Fibroblast of lung (primary cell): ENCODE results near the gene PRSS21. TPM values are rescaled to one million over a fixed set of nuclear protein-coding genes. Genes with fewer than 3 reads are reported as not detected.

Source experiments
- DNase-seq, 2 donors: peaks; one replicate each; pipeline versions ENCODE4 v3.0.0 to v3.0.0-alpha.2; 2010; ENCODE audit warnings: low read depth in 2 of 2
- H2AFZ ChIP-seq: 2 replicates; pipeline ENCODE4 v1.5.1; 2012; ENCODE audit warnings: low read length, control low read depth, inconsistent platforms
- H3K27ac ChIP-seq: 2 replicates; pipeline ENCODE4 v1.5.1; 2011; ENCODE audit warnings: low read length, control low read depth; ENCODE audit not compliant: insufficient read depth
- H3K27me3 ChIP-seq: 2 replicates; pipeline ENCODE4 v1.5.1; 2011; ENCODE audit warnings: mild to moderate bottlenecking, low read length; ENCODE audit not compliant: control insufficient read depth, insufficient read depth
- H3K36me3 ChIP-seq: 2 replicates; pipeline ENCODE4 v1.5.1; 2011; ENCODE audit warnings: low read length; ENCODE audit not compliant: control insufficient read depth, insufficient read depth
- H3K4me1 ChIP-seq: 2 replicates; pipeline ENCODE4 v1.5.1; 2011; ENCODE audit warnings: low read length; ENCODE audit not compliant: control insufficient read depth, insufficient read depth; ENCODE audit errors: extremely low read depth
- H3K4me2 ChIP-seq: 2 replicates; pipeline ENCODE4 v1.5.1; 2011; ENCODE audit warnings: low read length, control low read depth; ENCODE audit not compliant: insufficient read depth; ENCODE audit errors: extremely low read depth
- H3K4me3 ChIP-seq, 4 experiments: fragments of 200-600 bp in 1 of 4; sonication (generic) in 1 of 4; replicated peaks in 1 of 4; 2 replicates each; pipeline ENCODE4 v1.5.1; 2011 to 2016; ENCODE audit warnings: low read length in 4 of 4, low read depth in 3 of 4, mild to moderate bottlenecking in 3 of 4, control low read depth in 2 of 4, inconsistent platforms in 1 of 4, mixed read lengths in 1 of 4; ENCODE audit not compliant: insufficient read depth in 1 of 4; ENCODE audit errors: control extremely low read depth in 1 of 4
- H3K79me2 ChIP-seq: 2 replicates; pipeline ENCODE4 v1.5.1; 2012; ENCODE audit warnings: mild to moderate bottlenecking, low read length, inconsistent platforms; ENCODE audit not compliant: control insufficient read depth, insufficient read depth
- H3K9ac ChIP-seq: 2 replicates; pipeline ENCODE4 v1.5.1; 2011; ENCODE audit warnings: mild to moderate bottlenecking, low read length, control low read depth; ENCODE audit not compliant: insufficient read depth
- H3K9me3 ChIP-seq: 2 replicates; pipeline ENCODE4 v1.5.1; 2012; ENCODE audit warnings: low read depth, low read length; ENCODE audit not compliant: control insufficient read depth, insufficient read depth
- H4K20me1 ChIP-seq: 2 replicates; pipeline ENCODE4 v1.5.1; 2011; ENCODE audit warnings: low read length; ENCODE audit not compliant: control insufficient read depth, insufficient read depth; ENCODE audit errors: extremely low read depth
- EZH2 ChIP-seq: IDR thresholded peaks from 2 replicates; pipeline ENCODE4 v1.5.1; 2012; ENCODE audit warnings: low read length, control low read depth, mild to moderate bottlenecking; ENCODE audit errors: missing control alignments
- polyA plus RNA-seq, 2 donors: library from polyadenylated mRNA; depleted of rRNA in 1 of 2; stranded (reverse) in 1 of 2; unstranded in 1 of 2; fragments of >200 nt; gene quantifications; 2 replicates each; pipeline ENCODE4 v1.2.1, GENCODE V29; 2011 to 2012; ENCODE audit warnings: missing spikeins in 1 of 2
- total RNA-seq: library from RNA; depleted of rRNA; stranded (reverse); fragments of >200 nt; gene quantifications from 2 replicates; pipeline ENCODE4 v1.2.1, GENCODE V29; 2014
- TF ChIP-seq, protein P1 (sequence below), 2 donors: IDR thresholded peaks in 1 of 2; conservative IDR thresholded peaks in 1 of 2; 1 replicate in 1 of 2; 2 replicates in 1 of 2; pipeline ENCODE4 v1.5.1; 2011 to 2012; ENCODE audit warnings: low read length in 2 of 2, control low read depth in 1 of 2, inconsistent platforms in 1 of 2, low read depth in 1 of 2, mild to moderate bottlenecking in 1 of 2

Gene PRSS21
- total and polyA plus RNA-seq, 2 donors (not counting 1 experiment from before 2014, with no cell fraction given), result 0.17 to 0.22 TPM

- peaks cover 4% of the 10 kb centered on the region for H3K27me3 ChIP-seq
- no peak overlapping the region for H3K4me3 ChIP-seq
- no peak for DNase-seq
- H3K27ac ChIP-seq, result no peak overlapping the region
- TF ChIP-seq EZH2, result no peak
- TF ChIP-seq, protein P1, sequence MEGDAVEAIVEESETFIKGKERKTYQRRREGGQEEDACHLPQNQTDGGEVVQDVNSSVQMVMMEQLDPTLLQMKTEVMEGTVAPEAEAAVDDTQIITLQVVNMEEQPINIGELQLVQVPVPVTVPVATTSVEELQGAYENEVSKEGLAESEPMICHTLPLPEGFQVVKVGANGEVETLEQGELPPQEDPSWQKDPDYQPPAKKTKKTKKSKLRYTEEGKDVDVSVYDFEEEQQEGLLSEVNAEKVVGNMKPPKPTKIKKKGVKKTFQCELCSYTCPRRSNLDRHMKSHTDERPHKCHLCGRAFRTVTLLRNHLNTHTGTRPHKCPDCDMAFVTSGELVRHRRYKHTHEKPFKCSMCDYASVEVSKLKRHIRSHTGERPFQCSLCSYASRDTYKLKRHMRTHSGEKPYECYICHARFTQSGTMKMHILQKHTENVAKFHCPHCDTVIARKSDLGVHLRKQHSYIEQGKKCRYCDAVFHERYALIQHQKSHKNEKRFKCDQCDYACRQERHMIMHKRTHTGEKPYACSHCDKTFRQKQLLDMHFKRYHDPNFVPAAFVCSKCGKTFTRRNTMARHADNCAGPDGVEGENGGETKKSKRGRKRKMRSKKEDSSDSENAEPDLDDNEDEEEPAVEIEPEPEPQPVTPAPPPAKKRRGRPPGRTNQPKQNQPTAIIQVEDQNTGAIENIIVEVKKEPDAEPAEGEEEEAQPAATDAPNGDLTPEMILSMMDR (conservative IDR thresholded peaks at IDR 0.05 in 1 of 2, IDR thresholded peaks at IDR 0.05 in 1 of 2; ENCODE audit: low read depth in 1 of 2, low read length in 2 of 2), result no peak
- H3K4me1 ChIP-seq, result no peaks in the 10 kb centered on the region
- no peak overlapping the region for H3K4me2 ChIP-seq
- no peak overlapping the region for H2AFZ ChIP-seq
- no peaks in the 10 kb centered on the region for H4K20me1 ChIP-seq
- H3K9me3 ChIP-seq, result no peaks in the 10 kb centered on the region
- H3K79me2 ChIP-seq, result no peaks in the 10 kb centered on the region
- no peak overlapping the region for H3K9ac ChIP-seq
- no peaks in the 10 kb centered on the region for H3K36me3 ChIP-seq
Observed at GRCh38 chr16:2828521-2828840, 11.4 kb downstream of the PRSS21 start.

- Histone ChIP-seq H3K9ac (no peak overlapping the region), H3K4me1 (no peaks in the 10 kb centered on the region), H3K4me2 (no peak overlapping the region), H4K20me1 (no peaks in the 10 kb centered on the region), H3K9me3 (no peaks in the 10 kb centered on the region), H3K36me3 (no peaks in the 10 kb centered on the region), H3K27ac (no peak overlapping the region), H3K4me3 (no peak overlapping the region), H2AFZ (no peak overlapping the region), H3K79me2 (no peaks in the 10 kb centered on the region), H3K27me3 (peaks cover 4% of the 10 kb centered on the region)
- TF ChIP-seq, protein P1 (conservative IDR thresholded peaks at IDR 0.05 in 1 of 2, IDR thresholded peaks at IDR 0.05 in 1 of 2; ENCODE audit: low read depth in 1 of 2, low read length in 2 of 2), result no peak
- TF ChIP-seq EZH2, result no peak
- no peak for DNase-seq
Observed at GRCh38 chr16:2828876-2829430, 11.9 kb downstream of the PRSS21 start.

DNA sequence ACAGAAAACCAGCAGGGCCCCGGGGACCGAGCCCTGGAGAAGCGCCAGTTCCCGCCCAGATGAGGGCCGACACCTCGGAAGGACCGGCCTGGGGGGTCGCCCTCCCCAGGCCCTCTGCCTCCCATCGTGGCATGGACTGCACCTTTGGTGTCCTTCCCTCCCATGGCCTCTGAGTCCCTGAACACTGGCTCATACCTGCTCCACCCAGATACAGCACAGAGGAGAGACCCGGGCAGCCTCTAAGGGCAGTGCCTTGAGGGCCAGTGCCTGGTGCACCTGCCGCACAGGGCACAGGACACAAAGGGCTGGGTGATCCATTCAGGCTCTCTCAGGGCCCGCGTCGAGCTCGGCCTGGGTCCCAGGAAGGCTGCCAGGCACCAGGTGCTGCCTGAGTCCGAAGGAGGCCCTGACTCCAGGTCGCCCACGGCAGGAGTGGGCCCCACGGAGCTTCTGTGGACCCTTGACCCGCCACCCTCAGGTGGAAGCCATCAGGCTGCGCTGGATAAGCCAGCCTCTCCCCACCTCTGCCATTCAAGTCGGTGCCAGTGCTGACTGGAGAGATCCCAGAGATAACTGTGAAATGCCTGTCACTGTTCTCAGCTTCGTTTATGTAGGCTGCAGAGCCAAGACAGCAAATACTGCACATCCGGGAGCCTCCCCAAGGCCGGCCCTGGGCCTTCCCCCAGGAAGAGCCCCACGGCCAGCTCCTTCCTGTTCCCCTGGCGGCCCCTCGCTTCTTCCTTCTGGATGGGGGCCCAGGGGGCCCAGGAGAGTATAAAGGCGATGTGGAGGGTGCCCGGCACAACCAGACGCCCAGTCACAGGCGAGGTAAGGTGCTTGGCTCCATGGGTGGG lies 12.7 kb downstream of the PRSS21 start, which contains the start of gene ZG16B:
Gene ZG16B, plus strand, starts transcription at position 803 of the 854 bp plus-strand sequence. CDS start 139 bp downstream, outside the sequence.
- H3K27me3 ChIP-seq, result peaks cover 4% of the 10 kb centered on the region
- H2AFZ ChIP-seq, result no peak within 1 kb of the TSS
- no peak for DNase-seq
- H3K9me3 ChIP-seq, result no peaks in the 10 kb centered on the region
- H3K79me2 ChIP-seq, result no peaks in the 10 kb centered on the region
- TF ChIP-seq, protein P1 (conservative IDR thresholded peaks at IDR 0.05 in 1 of 2, IDR thresholded peaks at IDR 0.05 in 1 of 2; ENCODE audit: low read depth in 1 of 2, low read length in 2 of 2), result no peak
- no peak for TF ChIP-seq EZH2
- no peaks in the 10 kb centered on the region for H3K4me1 ChIP-seq
- H3K9ac ChIP-seq, result no peak within 1 kb of the TSS
- H4K20me1 ChIP-seq, result no peaks in the 10 kb centered on the region
- H3K4me2 ChIP-seq, result no peak within 1 kb of the TSS
- no peak within 1 kb of the TSS for H3K4me3 ChIP-seq
- no peak within 1 kb of the TSS for H3K27ac ChIP-seq
- no peaks in the 10 kb centered on the region for H3K36me3 ChIP-seq
